ENCODE measurements around the gene ATRN.
A peak's percentile ranks its signal among the peaks of the same experiment; 100 is the strongest.
"Not testable (repeated sequence)": the region's sequence is repeated elsewhere in the genome, so short reads cannot be mapped to it uniquely, and the experiment has no call there.

Gene ATRN

GRCh38 chr20:3470627-3471396, at the start of gene ATRN:
ATRN (plus strand) TSS chr20:3471018; CDS start chr20:3471108, 90 bp downstream.
- in situ Hi-C loops (cut with MboI; ENCODE audit: low sequenced_read_pairs), result no loop called here
- H3K27me3 ChIP-seq (ENCODE audit: low read depth), result peaks cover 3% of the 10 kb centered on the region; the same call in 1 of the 2 replicates
- H3K9me3 ChIP-seq, result no peaks in the 10 kb centered on the region
- H3K4me1 ChIP-seq, result peaks cover 4% of the 10 kb centered on the region
- DNase-seq (ENCODE audit: low spot score in 2 of 2), result peak; percentile 71 to 96
- H3K36me3 ChIP-seq (replicated peaks), result no peaks in the 10 kb centered on the region; the same call in 1 of the 2 replicates
- peak within 1 kb of the TSS; percentile 73 for H3K4me3 ChIP-seq

- Histone ChIP-seq H3K4me1 (peaks cover 3% of the 10 kb centered on the region; the same call in 1 of the 2 replicates), H3K27me3 (ENCODE audit: low read depth) (no peaks in the 10 kb centered on the region), H3K36me3 (replicated peaks) (no peaks in the 10 kb centered on the region), H3K4me3 (no peak overlapping the region), H3K9me3 (no peaks in the 10 kb centered on the region)
- in situ Hi-C loops (cut with MboI; ENCODE audit: low sequenced_read_pairs), result no loop called here
- no peak for DNase-seq (ENCODE audit: low spot score in 2 of 2)
These were observed 48.8 kb upstream of the ATRN start for GRCh38 chr20:3421985-3422384.

GRCh38 chr20:3423126-3423525, 47.7 kb upstream of the ATRN start:
- no peaks in the 10 kb centered on the region for H3K36me3 ChIP-seq (replicated peaks)
- H3K4me1 ChIP-seq, result peaks cover 3% of the 10 kb centered on the region; the same call in 1 of the 2 replicates
- in situ Hi-C loops (cut with MboI; ENCODE audit: low sequenced_read_pairs), result no loop called here
- H3K9me3 ChIP-seq, result no peaks in the 10 kb centered on the region
- H3K4me3 ChIP-seq, result no peak overlapping the region
- DNase-seq (ENCODE audit: low spot score in 2 of 2), result no peak
- H3K27me3 ChIP-seq (ENCODE audit: low read depth), result no peaks in the 10 kb centered on the region

GRCh38 chr20:3426766-3427165, 44.1 kb upstream of the ATRN start:
- H3K36me3 ChIP-seq (replicated peaks); DNase-seq (ENCODE audit: low spot score in 2 of 2); H3K9me3 ChIP-seq; in situ Hi-C loops (cut with MboI; ENCODE audit: low sequenced_read_pairs); H3K4me3 ChIP-seq; H3K4me1 ChIP-seq; H3K27me3 ChIP-seq (ENCODE audit: low read depth): not testable (repeated sequence)

GRCh38 chr20:3430376-3431069, 40.3 kb upstream of the ATRN start:
- no peaks in the 10 kb centered on the region for H3K27me3 ChIP-seq (ENCODE audit: low read depth)
- in situ Hi-C loops (cut with MboI; ENCODE audit: low sequenced_read_pairs), result no loop called here

GRCh38 chr20:3431109-3431508, 39.7 kb upstream of the ATRN start:
- Histone ChIP-seq H3K36me3 (replicated peaks) (no peaks in the 10 kb centered on the region), H3K27me3 (ENCODE audit: low read depth) (no peaks in the 10 kb centered on the region), H3K9me3 (no peaks in the 10 kb centered on the region), H3K4me1 (no peaks in the 10 kb centered on the region), H3K4me3 (no peak overlapping the region)
- in situ Hi-C loops (cut with MboI; ENCODE audit: low sequenced_read_pairs), result no loop called here
- no peak for DNase-seq (ENCODE audit: low spot score in 2 of 2)

More at GRCh38 chr20:3430376-3431069, 40.3 kb upstream of the ATRN start:
- H3K4me3 ChIP-seq, result no peak overlapping the region
- no peaks in the 10 kb centered on the region for H3K36me3 ChIP-seq (replicated peaks)
- no peaks in the 10 kb centered on the region for H3K9me3 ChIP-seq
- DNase-seq (ENCODE audit: low spot score in 2 of 2), result no peak
- no peaks in the 10 kb centered on the region for H3K4me1 ChIP-seq

- Histone ChIP-seq H3K4me3 (no peak overlapping the region), H3K36me3 (replicated peaks) (no peaks in the 10 kb centered on the region), H3K9me3 (no peaks in the 10 kb centered on the region), H3K27me3 (ENCODE audit: low read depth) (no peaks in the 10 kb centered on the region), H3K4me1 (no peaks in the 10 kb centered on the region)
- no peak for DNase-seq (ENCODE audit: low spot score in 2 of 2)
- in situ Hi-C loops (cut with MboI; ENCODE audit: low sequenced_read_pairs), result no loop called here
These were observed 38.0 kb upstream of the ATRN start for GRCh38 chr20:3432844-3433243.

GRCh38 chr20:3433744-3434143, 37.1 kb upstream of the ATRN start:
- H3K4me3 ChIP-seq, result no peak overlapping the region
- no peaks in the 10 kb centered on the region for H3K9me3 ChIP-seq
- no peaks in the 10 kb centered on the region for H3K4me1 ChIP-seq
- DNase-seq (ENCODE audit: low spot score in 2 of 2), result no peak
- H3K27me3 ChIP-seq (ENCODE audit: low read depth), result no peaks in the 10 kb centered on the region
- H3K36me3 ChIP-seq (replicated peaks), result no peaks in the 10 kb centered on the region
- in situ Hi-C loops (cut with MboI; ENCODE audit: low sequenced_read_pairs), result no loop called here

GRCh38 chr20:3434232-3434631, 36.6 kb upstream of the ATRN start:
- in situ Hi-C loops (cut with MboI; ENCODE audit: low sequenced_read_pairs), result no loop called here
- Histone ChIP-seq H3K4me3 (no peak overlapping the region), H3K4me1 (no peaks in the 10 kb centered on the region), H3K9me3 (no peaks in the 10 kb centered on the region), H3K36me3 (replicated peaks) (no peaks in the 10 kb centered on the region), H3K27me3 (ENCODE audit: low read depth) (no peaks in the 10 kb centered on the region)
- DNase-seq (ENCODE audit: low spot score in 2 of 2), result no peak

- H3K27me3 ChIP-seq (ENCODE audit: low read depth), result no peaks in the 10 kb centered on the region
- H3K9me3 ChIP-seq, result no peaks in the 10 kb centered on the region
- H3K36me3 ChIP-seq (replicated peaks), result no peaks in the 10 kb centered on the region
- no peak overlapping the region for H3K4me3 ChIP-seq
- H3K4me1 ChIP-seq, result no peaks in the 10 kb centered on the region
- DNase-seq (ENCODE audit: low spot score in 2 of 2), result peak in 1 of 2 experiments; percentile 3
- in situ Hi-C loops (cut with MboI; ENCODE audit: low sequenced_read_pairs), result no loop called here
These were observed 33.8 kb upstream of the ATRN start for GRCh38 chr20:3436864-3437574.

DNA sequence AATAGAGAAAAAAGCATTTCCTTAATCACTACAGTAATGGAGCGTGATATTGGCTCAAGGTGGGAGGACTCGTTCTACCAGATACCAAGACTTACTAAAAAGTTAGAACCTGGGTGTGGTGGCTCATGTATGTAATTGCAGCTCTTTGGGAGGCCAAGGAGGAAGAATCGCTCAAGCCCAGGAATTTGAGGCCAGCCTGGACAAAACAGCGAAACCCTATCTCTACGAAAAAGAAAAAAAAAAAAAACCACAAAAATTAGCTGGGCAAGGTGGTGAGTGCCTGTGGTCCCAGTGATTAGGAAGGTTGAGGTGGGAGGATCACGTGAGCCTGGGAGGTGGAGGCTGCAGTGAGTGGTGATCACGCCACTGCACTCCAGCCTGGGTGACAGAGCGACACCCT, 24.0 kb upstream of the ATRN start:
- Histone ChIP-seq H3K4me3 (no peak overlapping the region), H3K27me3 (ENCODE audit: low read depth) (peaks cover 6% of the 10 kb centered on the region; the same call in 1 of the 2 replicates), H3K4me1 (no peaks in the 10 kb centered on the region), H3K36me3 (replicated peaks) (no peaks in the 10 kb centered on the region), H3K9me3 (no peaks in the 10 kb centered on the region)
- in situ Hi-C loops (cut with MboI; ENCODE audit: low sequenced_read_pairs), result no loop called here
- DNase-seq (ENCODE audit: low spot score in 2 of 2), result no peak

DNA sequence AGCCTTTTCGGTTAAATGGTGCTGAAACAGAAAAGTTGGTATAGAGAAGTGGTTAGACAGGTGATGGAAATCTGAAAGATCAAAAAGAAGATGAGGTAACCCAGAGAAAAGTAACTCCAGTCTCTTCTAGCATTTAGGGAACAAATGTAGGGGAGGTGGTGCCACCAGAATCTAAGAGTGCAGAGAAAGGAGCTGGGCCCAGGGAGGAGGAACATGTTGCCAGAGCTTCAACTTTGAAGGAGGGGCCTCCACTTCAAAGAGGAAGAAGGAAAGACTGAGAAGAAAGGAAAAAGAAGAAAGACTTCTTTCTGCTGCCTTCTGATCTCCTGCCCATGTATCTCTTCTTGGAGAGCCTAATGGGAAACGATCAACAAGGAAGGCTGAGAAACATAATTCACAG, 23.5 kb upstream of the ATRN start:
- no peak overlapping the region for H3K4me3 ChIP-seq
- in situ Hi-C loops (cut with MboI; ENCODE audit: low sequenced_read_pairs), result no loop called here
- no peaks in the 10 kb centered on the region for H3K36me3 ChIP-seq (replicated peaks)

GRCh38 chr20:3449319-3449718, 21.5 kb upstream of the ATRN start:
- no peaks in the 10 kb centered on the region for H3K36me3 ChIP-seq (replicated peaks)
- no peak for DNase-seq (ENCODE audit: low spot score in 2 of 2)
- in situ Hi-C loops (cut with MboI; ENCODE audit: low sequenced_read_pairs), result no loop called here

More for the DNA sequence above, 23.5 kb upstream of the ATRN start:
- no peak for DNase-seq (ENCODE audit: low spot score in 2 of 2)
- Histone ChIP-seq H3K9me3 (no peaks in the 10 kb centered on the region), H3K4me1 (no peaks in the 10 kb centered on the region), H3K27me3 (ENCODE audit: low read depth) (peaks cover 6% of the 10 kb centered on the region; the same call in 1 of the 2 replicates)

GRCh38 chr20:3452136-3452535, 18.7 kb upstream of the ATRN start:
- no peak for DNase-seq (ENCODE audit: low spot score in 2 of 2)
- Histone ChIP-seq H3K36me3 (replicated peaks) (no peaks in the 10 kb centered on the region), H3K4me1 (no peaks in the 10 kb centered on the region), H3K27me3 (ENCODE audit: low read depth) (0 out of 2 replicates have a peak, but pooled peaks cover 3% of the 10 kb centered on the region), H3K9me3 (no peaks in the 10 kb centered on the region), H3K4me3 (no peak overlapping the region)
- in situ Hi-C loops (cut with MboI; ENCODE audit: low sequenced_read_pairs), result no loop called here

More at GRCh38 chr20:3449319-3449718, 21.5 kb upstream of the ATRN start:
- no peaks in the 10 kb centered on the region for H3K9me3 ChIP-seq
- no peaks in the 10 kb centered on the region for H3K4me1 ChIP-seq
- H3K4me3 ChIP-seq, result no peak overlapping the region
- peaks cover 6% of the 10 kb centered on the region; the same call in 1 of the 2 replicates for H3K27me3 ChIP-seq (ENCODE audit: low read depth)

All from HAP-1 (cell line).